Neural progenitor cell (in vitro differentiated cells): ENCODE results near the gene CD151. TPM values are rescaled to one million over a fixed set of nuclear protein-coding genes. Genes with fewer than 3 reads are reported as not detected.
A peak's percentile ranks its signal among the peaks of the same experiment; 100 is the strongest.

Source experiments
- DNase-seq: peaks from one replicate; pipeline ENCODE4 v3.0.0-alpha.2; 2016; ENCODE audit warnings: low spot score
- H2AFZ ChIP-seq: fragments of 200-600 bp; sonication (generic); replicated peaks from 2 replicates; pipeline ENCODE4 v1.6.1; 2016; ENCODE audit warnings: antibody characterized with exemption
- H3F3A ChIP-seq: fragments of 200-600 bp; sonication (generic); 2 replicates; pipeline ENCODE4 v1.6.1; 2016; ENCODE audit warnings: antibody characterized with exemption, low read depth
- H3K27ac ChIP-seq: fragments of 200-600 bp; sonication (generic); 2 replicates; pipeline ENCODE4 v1.5.1; 2016; ENCODE audit warnings: mild to moderate bottlenecking
- H3K27me3 ChIP-seq: fragments of 200-600 bp; sonication (generic); 2 replicates; pipeline ENCODE4 v1.6.1; 2016; ENCODE audit warnings: mild to moderate bottlenecking, moderate library complexity
- H3K36me3 ChIP-seq: fragments of 200-600 bp; sonication (generic); 2 replicates; pipeline ENCODE4 v1.5.1; 2016
- H3K4me1 ChIP-seq: fragments of 200-600 bp; sonication (generic); 2 replicates; pipeline ENCODE4 v1.6.1; 2016; ENCODE audit warnings: mixed run types
- H3K4me2 ChIP-seq: fragments of 200-600 bp; sonication (generic); 2 replicates; pipeline ENCODE4 v1.6.1; 2016
- H3K4me3 ChIP-seq: fragments of 200-600 bp; sonication (generic); 2 replicates; pipeline ENCODE4 v1.5.1; 2016
- H3K79me2 ChIP-seq: fragments of 200-600 bp; sonication (generic); 2 replicates; pipeline ENCODE4 v1.6.1; 2016; ENCODE audit warnings: low read depth
- H3K9ac ChIP-seq: fragments of 200-600 bp; sonication (generic); 2 replicates; pipeline ENCODE4 v1.6.1; 2016
- H3K9me3 ChIP-seq: fragments of 200-600 bp; sonication (generic); 2 replicates; pipeline ENCODE4 v1.5.1; 2016; ENCODE audit warnings: low read depth
- H4K20me1 ChIP-seq: fragments of 200-600 bp; sonication (generic); 2 replicates; pipeline ENCODE4 v1.6.1; 2016; ENCODE audit warnings: low read depth
- H3K27ac Mint-ChIP-seq: 3 replicates; pipeline ENCODE4 v1.8.0; 2021; ENCODE audit warnings: mixed read lengths
- H3K27me3 Mint-ChIP-seq: 2 replicates; pipeline ENCODE4 v1.8.0; 2022; ENCODE audit warnings: low read depth, mild to moderate bottlenecking, inconsistent platforms, moderate library complexity, mixed read lengths; ENCODE audit not compliant: insufficient read depth
- H3K36me3 Mint-ChIP-seq: 3 replicates; pipeline ENCODE4 v1.8.0; 2021; ENCODE audit warnings: mixed read lengths
- H3K4me1 Mint-ChIP-seq: 3 replicates; pipeline ENCODE4 v1.8.0; 2021; ENCODE audit warnings: mixed read lengths
- H3K4me3 Mint-ChIP-seq: 3 replicates; pipeline ENCODE4 v1.8.0; 2021; ENCODE audit warnings: mild to moderate bottlenecking, moderate library complexity, mixed read lengths
- H3K9me3 Mint-ChIP-seq: 3 replicates; pipeline ENCODE4 v1.8.0; 2020; ENCODE audit warnings: mixed read lengths
- EZH2 ChIP-seq: fragments of 200-600 bp; sonication (generic); IDR thresholded peaks from 2 replicates; pipeline ENCODE4 v1.6.1; 2017; ENCODE audit warnings: antibody characterized with exemption, mild to moderate bottlenecking, moderate library complexity
- EZH2phosphoT487 ChIP-seq: fragments of 200-600 bp; sonication (generic); IDR thresholded peaks from 2 replicates; pipeline ENCODE4 v1.6.1; 2017; ENCODE audit warnings: antibody characterized with exemption
- total RNA-seq: library from RNA; depleted of rRNA; stranded (reverse); fragments of >200 nt; gene quantifications from 2 replicates; pipeline ENCODE4 v1.2.3, GENCODE V29; 2015; ENCODE audit warnings: low replicate concordance
- TF ChIP-seq, protein P1 (sequence below): fragments of 200-600 bp; sonication (generic); IDR thresholded peaks from 2 replicates; pipeline ENCODE4 v1.5.1; 2017; ENCODE audit warnings: antibody characterized with exemption, mild to moderate bottlenecking

The CD151 gene
- total RNA-seq, 1 donor from 2014 or later, result 37.4 TPM

DNA sequence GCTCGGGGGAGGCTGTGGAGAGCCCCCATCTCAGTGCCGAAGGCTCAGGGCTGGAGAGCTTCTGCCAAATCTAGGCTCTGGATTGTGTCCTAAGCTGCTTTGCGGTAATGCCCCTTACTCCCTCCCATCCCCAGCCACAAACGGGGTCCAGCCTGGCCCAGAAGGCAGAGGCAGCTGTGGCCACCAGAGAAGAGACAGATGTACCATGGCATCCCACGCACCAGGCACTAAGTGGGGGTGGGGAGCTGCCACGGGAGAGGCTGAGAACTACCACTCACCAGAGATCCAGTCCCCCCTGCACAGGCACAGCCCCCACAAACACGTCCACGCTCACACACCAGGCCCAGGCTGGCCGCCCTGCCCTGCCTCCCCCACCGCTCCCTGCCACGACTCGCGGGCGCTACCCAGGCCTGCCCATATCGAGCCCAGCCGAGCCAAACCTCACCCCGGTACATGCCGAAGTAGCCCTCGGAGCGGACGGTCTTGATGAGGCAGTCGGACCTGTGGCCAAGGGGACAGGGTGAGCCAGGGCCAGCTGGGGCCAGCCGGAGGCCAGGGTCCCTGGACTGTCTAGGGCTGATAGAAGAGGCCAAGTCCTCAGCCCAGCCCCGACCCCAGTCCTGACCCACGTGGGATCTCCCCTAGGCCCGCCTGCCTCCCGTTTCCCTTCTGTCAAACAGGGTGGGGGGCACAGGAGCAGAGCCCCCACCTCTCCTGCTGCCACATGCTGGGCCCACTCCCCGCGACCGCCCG lies 38.6 kb upstream of the CD151 start:
- no peak for DNase-seq
- Histone ChIP-seq H3K79me2 (peaks cover 14% of the 10 kb centered on the region), H3K4me2 (no peak overlapping the region), H3K27me3 (no peaks in the 10 kb centered on the region), H2AFZ (no peak overlapping the region), H3K9ac (no peak overlapping the region), H3K4me1 (peaks cover 30% of the 10 kb centered on the region), H3K36me3 (no peaks in the 10 kb centered on the region), H3F3A (peaks cover 26% of the 10 kb centered on the region), H4K20me1 (peaks cover 45% of the 10 kb centered on the region), H3K4me3 (no peak overlapping the region), H3K9me3 (no peaks in the 10 kb centered on the region), H3K27ac (no peak overlapping the region)
- H3K9me3 Mint-ChIP-seq, result no peaks in the 10 kb centered on the region
- no peak overlapping the region for H3K4me3 Mint-ChIP-seq
- no peak for TF ChIP-seq EZH2
- no peak for TF ChIP-seq EZH2phosphoT487
- TF ChIP-seq, protein P1, sequence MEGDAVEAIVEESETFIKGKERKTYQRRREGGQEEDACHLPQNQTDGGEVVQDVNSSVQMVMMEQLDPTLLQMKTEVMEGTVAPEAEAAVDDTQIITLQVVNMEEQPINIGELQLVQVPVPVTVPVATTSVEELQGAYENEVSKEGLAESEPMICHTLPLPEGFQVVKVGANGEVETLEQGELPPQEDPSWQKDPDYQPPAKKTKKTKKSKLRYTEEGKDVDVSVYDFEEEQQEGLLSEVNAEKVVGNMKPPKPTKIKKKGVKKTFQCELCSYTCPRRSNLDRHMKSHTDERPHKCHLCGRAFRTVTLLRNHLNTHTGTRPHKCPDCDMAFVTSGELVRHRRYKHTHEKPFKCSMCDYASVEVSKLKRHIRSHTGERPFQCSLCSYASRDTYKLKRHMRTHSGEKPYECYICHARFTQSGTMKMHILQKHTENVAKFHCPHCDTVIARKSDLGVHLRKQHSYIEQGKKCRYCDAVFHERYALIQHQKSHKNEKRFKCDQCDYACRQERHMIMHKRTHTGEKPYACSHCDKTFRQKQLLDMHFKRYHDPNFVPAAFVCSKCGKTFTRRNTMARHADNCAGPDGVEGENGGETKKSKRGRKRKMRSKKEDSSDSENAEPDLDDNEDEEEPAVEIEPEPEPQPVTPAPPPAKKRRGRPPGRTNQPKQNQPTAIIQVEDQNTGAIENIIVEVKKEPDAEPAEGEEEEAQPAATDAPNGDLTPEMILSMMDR, result no peak
- no peak overlapping the region for H3K27ac Mint-ChIP-seq
- peaks cover 7% of the 10 kb centered on the region for H3K27me3 Mint-ChIP-seq
- H3K4me1 Mint-ChIP-seq, result peaks cover 20% of the 10 kb centered on the region
- H3K36me3 Mint-ChIP-seq, result peaks cover 2% of the 10 kb centered on the region

DNA sequence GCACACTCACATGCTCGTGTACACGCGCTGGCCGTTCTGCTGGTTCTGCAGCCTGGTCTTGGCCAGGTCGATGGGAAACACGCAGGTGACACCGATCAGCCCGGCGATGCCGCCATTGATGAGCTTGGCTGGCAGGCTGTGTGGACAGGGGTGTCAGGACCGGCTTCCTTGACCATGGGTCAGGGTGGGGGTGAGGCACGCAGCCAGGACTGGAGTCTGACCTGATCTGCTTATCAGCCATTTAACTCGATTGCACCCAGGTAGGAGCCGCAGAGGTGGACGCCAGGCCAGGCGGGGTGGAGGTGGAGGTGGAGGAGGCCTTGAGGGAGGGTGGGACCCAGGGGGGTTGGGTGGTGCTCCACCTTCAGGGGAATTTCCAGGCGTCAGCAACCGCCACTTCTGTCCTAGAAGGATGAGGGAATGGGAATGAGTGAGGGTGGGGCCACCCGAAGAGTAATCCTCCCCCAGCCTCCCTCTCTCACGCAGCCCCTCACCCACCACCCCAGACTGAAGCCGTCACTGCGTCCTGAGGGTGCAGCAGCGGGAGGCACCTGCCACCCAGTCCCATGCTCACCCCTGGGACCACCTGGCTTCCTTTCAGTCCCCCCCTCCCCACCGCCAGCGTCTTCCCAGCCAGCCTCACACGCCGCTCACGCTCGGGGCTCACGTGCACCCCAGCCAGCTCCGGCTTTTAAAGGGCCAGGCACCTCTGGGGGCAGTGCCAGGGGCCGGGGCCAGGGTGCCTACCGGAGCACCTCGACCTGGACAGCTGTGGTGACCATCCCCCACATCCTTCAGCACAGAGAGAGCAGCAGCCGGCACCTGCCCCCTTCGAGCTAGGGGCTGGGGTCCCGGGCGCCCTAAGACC lies 37.8 kb upstream of the CD151 start:
- no peak for TF ChIP-seq EZH2
- TF ChIP-seq, protein P1, result no peak
- Mint-ChIP-seq H3K27ac (no peak overlapping the region), H3K36me3 (peaks cover 2% of the 10 kb centered on the region), H3K9me3 (no peaks in the 10 kb centered on the region), H3K27me3 (peaks cover 7% of the 10 kb centered on the region), H3K4me3 (no peak overlapping the region), H3K4me1 (peaks cover 20% of the 10 kb centered on the region)
- Histone ChIP-seq H3K4me3 (no peak overlapping the region), H3K4me2 (no peak overlapping the region), H3K9me3 (no peaks in the 10 kb centered on the region), H3K27ac (no peak overlapping the region), H3F3A (peaks cover 23% of the 10 kb centered on the region), H3K36me3 (no peaks in the 10 kb centered on the region), H3K27me3 (no peaks in the 10 kb centered on the region), H3K4me1 (peaks cover 25% of the 10 kb centered on the region), H4K20me1 (peaks cover 43% of the 10 kb centered on the region), H3K79me2 (peaks cover 14% of the 10 kb centered on the region), H2AFZ (no peak overlapping the region), H3K9ac (no peak overlapping the region)
- DNase-seq, result no peak

DNA sequence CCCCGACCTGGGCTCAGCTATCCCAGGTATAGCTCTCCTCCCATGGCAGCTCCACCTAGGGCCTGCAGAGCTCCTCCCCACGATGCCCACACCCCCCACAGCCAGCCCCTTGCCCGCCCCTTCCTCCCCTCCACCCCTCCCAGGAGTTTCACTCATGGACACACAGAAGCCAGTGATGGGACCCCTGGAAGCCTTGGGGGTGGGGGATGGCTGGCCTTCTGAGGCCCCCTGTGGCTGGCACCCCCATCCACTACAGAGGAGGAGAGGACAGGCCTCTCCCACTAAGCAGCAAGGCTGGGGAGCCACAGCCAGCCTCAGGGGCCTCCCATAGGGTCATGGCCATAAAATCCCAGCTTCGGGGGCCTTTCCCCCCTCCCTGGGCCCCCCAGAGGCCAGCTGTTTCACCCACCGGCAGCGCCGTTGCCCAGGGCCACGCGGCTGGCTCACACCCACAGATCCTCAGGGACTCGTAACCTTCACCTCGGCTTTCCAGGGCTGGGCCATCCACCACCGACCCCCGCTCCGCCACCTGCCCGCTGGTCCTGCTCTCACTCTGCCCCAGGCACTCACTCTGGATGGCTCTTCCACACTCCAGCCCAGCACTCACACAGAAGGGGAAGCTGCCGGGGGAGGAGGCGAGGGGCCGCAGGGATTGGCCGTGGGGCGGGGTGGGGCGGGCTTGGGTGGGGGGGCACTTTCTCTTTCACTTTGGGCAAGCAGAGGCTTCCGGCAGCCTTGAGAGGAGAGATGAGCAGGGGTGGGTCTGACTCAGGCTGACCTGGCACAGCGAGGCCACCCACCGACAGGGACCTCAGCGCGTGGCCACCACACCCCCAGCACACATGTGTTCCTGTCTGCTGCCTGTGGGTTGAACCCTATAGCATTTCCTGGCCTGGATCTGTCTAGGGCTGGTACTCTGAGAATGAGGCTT lies 36.9 kb upstream of the CD151 start:
- H3K4me3 ChIP-seq, result no peak overlapping the region
- Mint-ChIP-seq H3K4me3 (peak overlapping the region; percentile 93), H3K9me3 (no peaks in the 10 kb centered on the region), H3K27ac (no peak overlapping the region), H3K27me3 (peaks cover 7% of the 10 kb centered on the region), H3K4me1 (peaks cover 17% of the 10 kb centered on the region), H3K36me3 (peaks cover 2% of the 10 kb centered on the region)
- DNase-seq, result no peak
- H3K27ac ChIP-seq, result no peak overlapping the region
- H3K36me3 ChIP-seq, result no peaks in the 10 kb centered on the region
- peaks cover 37% of the 10 kb centered on the region for H4K20me1 ChIP-seq
- H3K9me3 ChIP-seq, result no peaks in the 10 kb centered on the region
- peak overlapping the region; percentile 79 for H3K4me2 ChIP-seq
- TF ChIP-seq, protein P1, result no peak
- TF ChIP-seq EZH2 (no peak), EZH2phosphoT487 (no peak)
- H2AFZ ChIP-seq, result no peak overlapping the region
- peaks cover 14% of the 10 kb centered on the region for H3F3A ChIP-seq
- H3K79me2 ChIP-seq, result peaks cover 14% of the 10 kb centered on the region
- peaks cover 16% of the 10 kb centered on the region for H3K4me1 ChIP-seq
- no peak overlapping the region for H3K9ac ChIP-seq
- H3K27me3 ChIP-seq, result no peaks in the 10 kb centered on the region
